GM11168 (cell line): ENCODE results near the gene FOS.
"Not testable (repeated sequence)": the region's sequence is repeated elsewhere in the genome, so short reads cannot be mapped to it uniquely, and the experiment has no call there.

Experiments
- in situ Hi-C: fragments of 300-500 bp; cut with MboI; formaldehyde crosslinking; loops from one replicate; pipeline ENCODE4 v1.12.0; 2022; ENCODE audit warnings: low sequenced_read_pairs; ENCODE audit not compliant: unreplicated experiment

FOS gene

GRCh38 chr14:75274050-75274898 is 4.4 kb upstream of the FOS start:
- in situ Hi-C loops = no loop called here

- in situ Hi-C loops = no loop called here
These were observed 3.6 kb upstream of the FOS start for GRCh38 chr14:75274899-75275569.

- in situ Hi-C loops = no loop called here
These were observed 3.0 kb upstream of the FOS start for GRCh38 chr14:75275598-75275997.

- in situ Hi-C loops = no loop called here
These were observed 1.4 kb upstream of the FOS start for GRCh38 chr14:75277008-75277814.

- in situ Hi-C loops = no loop called here
These were observed 710 bp upstream of the FOS start for GRCh38 chr14:75277815-75278421.

GRCh38 chr14:75279153-75279762 is 630 bp downstream of the FOS start:
- in situ Hi-C loops = no loop called here

- in situ Hi-C loops = no loop called here
These were observed 1.2 kb downstream of the FOS start for GRCh38 chr14:75279763-75280290.

- in situ Hi-C loops = no loop called here
These were observed 1.7 kb downstream of the FOS start for GRCh38 chr14:75280291-75280830.

- in situ Hi-C loops = no loop called here
These were observed 2.4 kb downstream of the FOS start for GRCh38 chr14:75280831-75281653.

GRCh38 chr14:75281654-75282019 is 3.0 kb downstream of the FOS start:
- in situ Hi-C loops = no loop called here

GRCh38 chr14:75282170-75282554 is 3.5 kb downstream of the FOS start:
- in situ Hi-C loops = no loop called here

GRCh38 chr14:75282555-75283161 is 4.0 kb downstream of the FOS start:
- in situ Hi-C loops = not testable (repeated sequence)

- in situ Hi-C loops = no loop called here
These were observed 4.7 kb downstream of the FOS start for GRCh38 chr14:75283162-75283832.

- in situ Hi-C loops = no loop called here
These were observed 5.4 kb downstream of the FOS start for GRCh38 chr14:75283833-75284563.

GRCh38 chr14:75285331-75285730 is 6.7 kb downstream of the FOS start:
- in situ Hi-C loops = no loop called here

GRCh38 chr14:75286313-75286712 is 7.7 kb downstream of the FOS start:
- in situ Hi-C loops = no loop called here

GRCh38 chr14:75289840-75290388 is 11.3 kb downstream of the FOS start:
- in situ Hi-C loops = no loop called here
